ENCODE measurements around the gene PKN2. TPM values are rescaled to one million over a fixed set of nuclear protein-coding genes. Genes with fewer than 3 reads are reported as not detected.
"Not testable (repeated sequence)": the region's sequence is repeated elsewhere in the genome, so short reads cannot be mapped to it uniquely, and the experiment has no call there.

Gene PKN2
- total RNA-seq, 4 donors from 2014 or later = 30.9 to 47.8 (median 38.4) TPM

GRCh38 chr1:88877911-88878310 is 193.8 kb downstream of the PKN2 start:
- Histone ChIP-seq H3K27ac (peak overlapping the region in 3 of 4 donors; percentile 48 to 52 (median 49)), H3K4me3 (no peak overlapping the region), H3K36me3 (peaks cover 0 to 32% of the 10 kb centered on the region in 2 donors), H3K27me3 (no peaks in the 10 kb centered on the region), H3K9me3 (no peaks in the 10 kb centered on the region), H3K4me1 (peaks cover 5 to 63% (median 21%) of the 10 kb centered on the region in 3 donors)
- WGBS, 2 donors (ENCODE audit: low coverage in 1 of 2) = 82 to 88% methylated on average over 3 to 8 of the region's 9 CpGs
- TF ChIP-seq EP300 (IDR thresholded peaks at IDR 0.05) (no peak), POLR2AphosphoS5 (IDR thresholded peaks at IDR 0.05) (no peak), POLR2A (IDR thresholded peaks at IDR 0.05) (no peak)
- TF ChIP-seq, protein P1, sequence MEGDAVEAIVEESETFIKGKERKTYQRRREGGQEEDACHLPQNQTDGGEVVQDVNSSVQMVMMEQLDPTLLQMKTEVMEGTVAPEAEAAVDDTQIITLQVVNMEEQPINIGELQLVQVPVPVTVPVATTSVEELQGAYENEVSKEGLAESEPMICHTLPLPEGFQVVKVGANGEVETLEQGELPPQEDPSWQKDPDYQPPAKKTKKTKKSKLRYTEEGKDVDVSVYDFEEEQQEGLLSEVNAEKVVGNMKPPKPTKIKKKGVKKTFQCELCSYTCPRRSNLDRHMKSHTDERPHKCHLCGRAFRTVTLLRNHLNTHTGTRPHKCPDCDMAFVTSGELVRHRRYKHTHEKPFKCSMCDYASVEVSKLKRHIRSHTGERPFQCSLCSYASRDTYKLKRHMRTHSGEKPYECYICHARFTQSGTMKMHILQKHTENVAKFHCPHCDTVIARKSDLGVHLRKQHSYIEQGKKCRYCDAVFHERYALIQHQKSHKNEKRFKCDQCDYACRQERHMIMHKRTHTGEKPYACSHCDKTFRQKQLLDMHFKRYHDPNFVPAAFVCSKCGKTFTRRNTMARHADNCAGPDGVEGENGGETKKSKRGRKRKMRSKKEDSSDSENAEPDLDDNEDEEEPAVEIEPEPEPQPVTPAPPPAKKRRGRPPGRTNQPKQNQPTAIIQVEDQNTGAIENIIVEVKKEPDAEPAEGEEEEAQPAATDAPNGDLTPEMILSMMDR (IDR thresholded peaks at IDR 0.05) = no peak
- no peak for ATAC-seq

DNA sequence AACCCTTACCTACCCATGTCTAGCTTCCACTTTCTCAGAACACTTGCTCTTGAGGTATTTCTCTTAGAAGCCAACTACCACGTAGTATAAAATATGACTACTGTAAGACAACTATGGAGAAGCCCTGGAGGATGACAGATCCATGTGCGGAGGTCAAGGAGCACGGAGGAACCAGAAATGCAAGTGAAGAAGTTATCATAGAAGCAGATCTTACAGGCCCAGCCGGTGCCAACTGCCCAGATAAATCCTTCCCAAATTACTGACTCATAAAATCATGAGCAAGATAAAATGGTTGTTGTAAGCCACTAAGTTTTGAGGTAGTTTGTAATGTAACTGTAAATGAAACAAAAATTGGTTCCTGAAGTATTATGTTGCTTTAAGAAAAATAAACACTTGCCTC is 194.7 kb downstream of the PKN2 start:
- Histone ChIP-seq H3K36me3 (peaks cover 0 to 41% of the 10 kb centered on the region in 2 donors), H3K4me1 (peaks cover 5 to 66% (median 21%) of the 10 kb centered on the region in 3 donors), H3K4me3 (no peak overlapping the region), H3K27ac (no peak overlapping the region), H3K9me3 (no peaks in the 10 kb centered on the region), H3K27me3 (no peaks in the 10 kb centered on the region)
- ATAC-seq = no peak
- 73 to 86% methylated on average over 2 to 4 of the region's 4 CpGs for WGBS, 2 donors (ENCODE audit: low coverage in 1 of 2)
- no peak for TF ChIP-seq EP300 (IDR thresholded peaks at IDR 0.05)
- TF ChIP-seq POLR2AphosphoS5 (IDR thresholded peaks at IDR 0.05) = no peak
- TF ChIP-seq, protein P1 (IDR thresholded peaks at IDR 0.05) = no peak
- TF ChIP-seq POLR2A (IDR thresholded peaks at IDR 0.05) = no peak

DNA sequence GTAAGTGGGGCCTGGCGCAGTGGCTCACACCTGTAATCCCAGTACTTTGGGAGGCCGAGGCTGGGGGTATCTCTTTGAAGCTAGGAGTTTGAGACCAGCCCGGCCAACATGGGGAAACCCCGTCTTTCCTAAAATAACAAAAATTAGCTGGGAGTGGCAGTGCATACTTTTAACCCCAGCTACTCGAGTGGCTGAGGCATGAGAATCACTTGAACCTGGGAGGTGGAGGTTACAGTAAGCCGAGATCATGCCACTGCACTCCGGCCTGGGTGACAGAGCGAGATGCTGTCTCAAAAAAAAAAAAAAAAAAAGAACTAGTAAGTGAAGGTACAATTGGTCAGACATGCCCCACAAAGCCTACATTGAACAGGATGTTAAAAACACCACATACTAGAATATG is 196.6 kb downstream of the PKN2 start:
- not testable (repeated sequence) for H3K27me3 ChIP-seq, ATAC-seq, H3K4me3 ChIP-seq, H3K9me3 ChIP-seq, H3K27ac ChIP-seq
- Histone ChIP-seq H3K4me1 (peaks cover 5 to 52% (median 21%) of the 10 kb centered on the region in 3 donors), H3K36me3 (peaks cover 0 to 61% of the 10 kb centered on the region in 2 donors)
- 70 to 88% methylated on average over 4 to 5 of the region's 8 CpGs for WGBS, 2 donors (ENCODE audit: low coverage in 1 of 2)

- WGBS, 2 donors (ENCODE audit: low coverage in 1 of 2) = 61 to 67% methylated on average over 2 to 3 of the region's 3 CpGs
- Histone ChIP-seq H3K27ac (no peak overlapping the region), H3K27me3 (no peaks in the 10 kb centered on the region), H3K4me1 (peaks cover 0 to 42% (median 5%) of the 10 kb centered on the region in 3 donors), H3K4me3 (no peak overlapping the region), H3K36me3 (peaks cover 0 to 77% of the 10 kb centered on the region in 2 donors), H3K9me3 (no peaks in the 10 kb centered on the region)
- ATAC-seq = no peak
- TF ChIP-seq EP300 (IDR thresholded peaks at IDR 0.05) (no peak), POLR2A (IDR thresholded peaks at IDR 0.05) (no peak), POLR2AphosphoS5 (IDR thresholded peaks at IDR 0.05) (no peak)
- TF ChIP-seq, protein P1 (IDR thresholded peaks at IDR 0.05) = no peak
These were observed 199.1 kb downstream of the PKN2 start for GRCh38 chr1:88883156-88883555.

Small RNA genes within 50 kb of the gene (small RNA-seq; reads per million reads assigned to genes)
- gene RNU6-125P = 0 reads per million in 4 donors

Other genes with a start within 250 kb of the PKN2 start
- gene GTF2B, start 207.3 kb downstream of the PKN2 start, total RNA-seq = 10 to 100 TPM; 27.0 to 42.6 (median 33.2) TPM

All from gastroesophageal sphincter (tissue), 4 donors.